ENCODE measurements around the gene NALCN. TPM values are rescaled to one million over a fixed set of nuclear protein-coding genes. Genes with fewer than 3 reads are reported as not detected.

Gene NALCN
- total RNA-seq, 3 donors from 2014 or later (not counting 1 experiment from before 2014, with no cell fraction given), result not detected

- no peaks in the 10 kb centered on the region for H3K36me3 Mint-ChIP-seq
- H3K27me3 Mint-ChIP-seq (ENCODE audit: low read depth in 2 of 2), result peaks cover 4 to 18% of the 10 kb centered on the region in 2 donors
- TF ChIP-seq, protein P1, sequence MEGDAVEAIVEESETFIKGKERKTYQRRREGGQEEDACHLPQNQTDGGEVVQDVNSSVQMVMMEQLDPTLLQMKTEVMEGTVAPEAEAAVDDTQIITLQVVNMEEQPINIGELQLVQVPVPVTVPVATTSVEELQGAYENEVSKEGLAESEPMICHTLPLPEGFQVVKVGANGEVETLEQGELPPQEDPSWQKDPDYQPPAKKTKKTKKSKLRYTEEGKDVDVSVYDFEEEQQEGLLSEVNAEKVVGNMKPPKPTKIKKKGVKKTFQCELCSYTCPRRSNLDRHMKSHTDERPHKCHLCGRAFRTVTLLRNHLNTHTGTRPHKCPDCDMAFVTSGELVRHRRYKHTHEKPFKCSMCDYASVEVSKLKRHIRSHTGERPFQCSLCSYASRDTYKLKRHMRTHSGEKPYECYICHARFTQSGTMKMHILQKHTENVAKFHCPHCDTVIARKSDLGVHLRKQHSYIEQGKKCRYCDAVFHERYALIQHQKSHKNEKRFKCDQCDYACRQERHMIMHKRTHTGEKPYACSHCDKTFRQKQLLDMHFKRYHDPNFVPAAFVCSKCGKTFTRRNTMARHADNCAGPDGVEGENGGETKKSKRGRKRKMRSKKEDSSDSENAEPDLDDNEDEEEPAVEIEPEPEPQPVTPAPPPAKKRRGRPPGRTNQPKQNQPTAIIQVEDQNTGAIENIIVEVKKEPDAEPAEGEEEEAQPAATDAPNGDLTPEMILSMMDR (IDR thresholded peaks at IDR 0.05), result no peak
Measured at GRCh38 chr13:101053301-101054093, 362.8 kb downstream of the NALCN start.

DNA sequence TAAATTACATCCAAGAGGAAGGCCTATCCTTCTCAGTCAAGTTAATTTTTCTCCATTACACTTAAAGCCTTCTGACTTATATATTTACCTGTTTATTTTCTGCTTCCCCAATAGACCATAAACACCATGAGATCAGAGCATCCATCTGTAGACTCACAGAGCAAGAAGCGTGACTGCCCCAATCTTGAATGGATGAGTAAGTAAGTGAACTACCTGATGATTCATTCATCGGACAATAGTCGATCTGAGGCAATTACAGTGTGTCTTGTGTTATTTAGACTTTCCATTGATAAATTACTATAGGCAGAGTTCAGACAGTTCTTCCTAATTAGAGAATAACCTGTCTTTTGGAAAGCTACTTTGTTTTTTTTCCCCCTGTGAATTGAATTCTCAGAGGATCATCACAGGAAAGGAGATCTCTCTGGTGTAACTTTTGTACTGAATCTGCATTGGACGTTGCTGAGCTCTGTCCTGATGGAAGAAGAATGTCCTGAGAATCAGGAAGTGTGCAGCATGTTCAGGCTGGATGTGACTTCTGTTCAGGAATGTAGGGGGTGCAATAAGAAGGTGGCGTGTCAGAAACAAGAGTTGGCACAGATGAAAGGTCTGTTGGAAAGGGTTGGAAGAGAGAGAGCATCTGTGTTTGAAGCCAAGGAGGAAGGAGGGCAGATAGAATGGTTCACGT is 367.0 kb downstream of the NALCN start:
- Histone ChIP-seq H3K27me3 (ENCODE audit: control insufficient read depth, insufficient read depth, low read length) (no peaks in the 10 kb centered on the region), H3K27ac (ENCODE audit: low read length) (no peak overlapping the region), H3K9me3 (ENCODE audit: control insufficient read depth, insufficient read depth, low read length) (no peaks in the 10 kb centered on the region), H3K36me3 (ENCODE audit: control insufficient read depth, insufficient read depth, low read length) (no peaks in the 10 kb centered on the region), H3K4me1 (ENCODE audit: control insufficient read depth, insufficient read depth, low read length) (no peaks in the 10 kb centered on the region), H3K4me3 (ENCODE audit: low read length) (no peak overlapping the region)
- Mint-ChIP-seq H3K4me3 (no peak overlapping the region), H3K27me3 (ENCODE audit: low read depth in 2 of 2) (no peaks in the 10 kb centered on the region), H3K36me3 (no peaks in the 10 kb centered on the region), H3K9me3 (peaks cover 9 to 11% of the 10 kb centered on the region in 2 donors), H3K27ac (no peak overlapping the region), H3K4me1 (no peaks in the 10 kb centered on the region)
- WGBS (ENCODE audit: insufficient coverage), result 71% methylated on average over 6 of the region's 6 CpGs
- ATAC-seq (no peak), DNase-seq (no peak)
- intact Hi-C loops (cut with micrococcal nuclease), result no loop called here
- TF ChIP-seq, protein P1 (IDR thresholded peaks at IDR 0.05), result no peak

More at GRCh38 chr13:101053301-101054093, 362.8 kb downstream of the NALCN start:
- Histone ChIP-seq H3K27me3 (ENCODE audit: control insufficient read depth, insufficient read depth, low read length) (no peaks in the 10 kb centered on the region), H3K36me3 (ENCODE audit: control insufficient read depth, insufficient read depth, low read length) (no peaks in the 10 kb centered on the region), H3K4me1 (ENCODE audit: control insufficient read depth, insufficient read depth, low read length) (no peaks in the 10 kb centered on the region), H3K4me3 (ENCODE audit: low read length) (no peak overlapping the region), H3K9me3 (ENCODE audit: control insufficient read depth, insufficient read depth, low read length) (no peaks in the 10 kb centered on the region), H3K27ac (ENCODE audit: low read length) (no peak overlapping the region)
- no peak overlapping the region for H3K4me3 Mint-ChIP-seq
- no peak overlapping the region for H3K27ac Mint-ChIP-seq
- peaks cover 0 to 4% of the 10 kb centered on the region in 2 donors for H3K9me3 Mint-ChIP-seq
- ATAC-seq (no peak), DNase-seq (no peak)
- H3K4me1 Mint-ChIP-seq, result no peaks in the 10 kb centered on the region
- WGBS (ENCODE audit: insufficient coverage), result 78% methylated on average over 4 of the region's 5 CpGs
- intact Hi-C loops (cut with micrococcal nuclease), result no loop called here

DNA sequence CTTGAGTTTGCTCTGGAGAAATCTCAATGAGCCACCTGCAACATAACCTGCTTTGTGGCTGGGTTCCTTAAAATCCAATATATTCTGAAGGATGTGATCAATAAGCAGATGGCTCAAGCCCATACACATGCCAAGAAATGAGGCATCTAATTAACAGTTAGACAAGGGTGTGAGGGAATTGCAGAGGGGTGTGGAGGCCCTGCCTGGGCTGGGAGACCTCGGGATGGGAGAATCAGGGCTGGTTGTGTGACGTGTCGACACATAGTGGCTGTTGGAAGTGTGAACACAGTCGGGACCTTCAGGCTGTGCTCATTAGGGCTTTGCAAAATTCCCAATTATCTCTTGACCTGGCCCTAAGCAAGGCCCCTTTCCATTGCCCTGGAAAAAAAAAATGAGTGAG is 379.8 kb downstream of the NALCN start:
- H3K9me3 ChIP-seq (ENCODE audit: control insufficient read depth, insufficient read depth, low read length), result peaks cover 5% of the 10 kb centered on the region
- no peak overlapping the region for H3K4me3 ChIP-seq (ENCODE audit: low read length)
- DNase-seq (no peak), ATAC-seq (no peak)
- H3K4me3 Mint-ChIP-seq, result no peak overlapping the region
- H3K36me3 Mint-ChIP-seq, result no peaks in the 10 kb centered on the region
- H3K4me1 ChIP-seq (ENCODE audit: control insufficient read depth, insufficient read depth, low read length), result no peaks in the 10 kb centered on the region
- TF ChIP-seq, protein P1 (IDR thresholded peaks at IDR 0.05), result no peak
- no peaks in the 10 kb centered on the region for H3K4me1 Mint-ChIP-seq
- intact Hi-C loops (cut with micrococcal nuclease), result no loop called here
- H3K27ac Mint-ChIP-seq, result no peak overlapping the region
- 72% methylated on average over 4 of the region's 4 CpGs for WGBS (ENCODE audit: insufficient coverage)
- H3K27ac ChIP-seq (ENCODE audit: low read length), result no peak overlapping the region
- H3K9me3 Mint-ChIP-seq, result peaks cover 6 to 9% of the 10 kb centered on the region in 2 donors
- H3K36me3 ChIP-seq (ENCODE audit: control insufficient read depth, insufficient read depth, low read length), result no peaks in the 10 kb centered on the region
- no peaks in the 10 kb centered on the region for H3K27me3 ChIP-seq (ENCODE audit: control insufficient read depth, insufficient read depth, low read length)
- peaks cover 0 to 7% of the 10 kb centered on the region in 2 donors for H3K27me3 Mint-ChIP-seq (ENCODE audit: low read depth in 2 of 2)

Data from natural killer cell (primary cell).